Tongue (tissue), 2 donors: Measurements from ENCODE around the gene AP1G1. TPM values are rescaled to one million over a fixed set of nuclear protein-coding genes. Genes with fewer than 3 reads are reported as not detected.

ENCODE experiments used
- DNase-seq: peaks from one replicate; pipeline ENCODE4 v3.0.0-alpha.2; 2015
- total RNA-seq: library from RNA; depleted of rRNA; stranded (reverse); fragments of >200 nt; gene quantifications from one replicate; pipeline ENCODE4 v1.2.3, GENCODE V29; 2014

Gene AP1G1
- total RNA-seq, 1 donor from 2014 or later = 109 TPM

DNA sequence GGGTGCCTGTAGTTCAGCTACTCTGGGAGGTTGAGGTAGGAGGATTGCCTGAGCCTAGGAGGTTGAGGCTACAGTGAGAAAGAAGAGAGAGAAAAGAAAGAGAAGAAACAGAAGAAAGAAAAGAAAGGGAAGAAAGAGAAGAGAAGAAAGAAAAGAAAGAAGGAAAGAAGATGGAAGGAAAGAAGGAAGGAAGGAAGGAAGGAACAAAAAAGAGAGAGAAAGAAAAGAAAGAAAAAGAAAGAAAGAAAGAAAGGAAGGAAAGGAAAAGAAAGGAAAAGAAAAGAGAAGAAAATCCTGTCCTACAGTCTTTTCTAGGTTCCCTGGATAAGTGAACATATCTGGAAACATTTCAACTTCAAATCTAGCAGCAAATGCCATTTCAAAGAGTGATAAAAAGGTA, 54.5 kb downstream of the AP1G1 start:
- DNase-seq = no peak

DNA sequence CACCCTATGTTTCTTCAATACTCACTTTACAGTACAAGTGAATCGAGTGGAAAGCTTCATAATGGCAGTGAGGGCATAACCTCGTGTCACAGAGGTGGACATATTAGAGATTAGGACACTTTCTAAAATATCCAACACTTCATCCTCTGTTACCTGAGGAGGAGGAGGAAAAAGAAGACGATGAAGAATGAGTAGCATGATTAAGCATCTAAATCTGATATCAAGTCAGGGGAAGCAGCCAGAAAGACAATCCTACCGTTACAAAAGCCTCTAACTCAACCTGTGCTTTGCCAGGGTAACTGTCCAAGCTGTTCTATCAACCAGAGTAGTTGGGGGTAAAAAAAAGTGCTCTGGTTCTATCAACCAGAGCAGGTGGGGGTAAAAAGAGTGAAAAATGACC, 60.4 kb downstream of the AP1G1 start:
- DNase-seq = no peak

DNA sequence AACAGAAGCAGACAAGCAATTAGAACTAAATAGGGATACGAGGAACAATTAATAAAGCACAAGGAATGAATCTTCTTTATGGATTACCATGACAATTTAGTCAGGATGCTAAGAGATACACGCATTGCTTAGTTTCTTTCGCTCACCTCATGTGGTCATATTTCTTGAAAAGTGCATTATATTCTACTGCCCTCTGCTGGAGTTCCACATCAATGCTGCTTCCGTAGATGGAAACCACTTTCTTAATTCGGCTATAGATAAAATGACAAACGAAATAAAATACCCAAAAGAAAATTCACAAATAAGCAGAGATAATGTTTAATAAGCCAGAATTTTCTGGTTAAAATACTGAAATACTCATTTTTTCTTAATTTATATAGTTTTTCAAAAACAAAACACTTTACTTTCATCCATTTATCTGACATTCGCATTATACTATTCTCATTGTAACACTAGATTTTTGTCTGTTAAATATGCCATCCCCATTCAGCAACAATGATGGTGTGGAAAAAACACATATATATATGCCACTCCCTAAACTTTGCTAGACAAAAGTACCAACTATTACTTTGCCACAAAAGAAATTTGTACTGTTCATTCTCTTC, 62.1 kb downstream of the AP1G1 start:
- DNase-seq = peak; percentile 62

GRCh38 chr16:71738855-71739254, 69.8 kb downstream of the AP1G1 start:
- DNase-seq = no peak

DNA sequence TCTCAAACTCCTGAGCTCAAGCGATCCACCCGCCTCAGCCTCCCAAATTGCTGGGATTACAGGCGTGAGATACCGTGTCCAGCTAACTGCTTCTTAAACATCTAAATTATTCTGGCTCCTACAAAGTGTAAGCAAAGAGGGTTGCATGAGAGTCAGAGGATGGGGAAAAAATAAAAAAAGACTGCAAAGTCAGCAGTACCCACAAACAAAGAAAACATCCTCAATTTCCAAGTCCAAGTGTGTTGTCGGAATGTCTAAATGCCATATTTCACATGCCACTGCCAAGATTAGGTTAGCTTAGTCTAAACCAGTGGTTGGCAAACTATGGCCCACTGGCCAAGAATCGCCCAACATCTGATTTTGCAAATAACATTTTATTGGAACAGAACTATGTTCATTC, 71.1 kb downstream of the AP1G1 start:
- no peak for DNase-seq

DNA sequence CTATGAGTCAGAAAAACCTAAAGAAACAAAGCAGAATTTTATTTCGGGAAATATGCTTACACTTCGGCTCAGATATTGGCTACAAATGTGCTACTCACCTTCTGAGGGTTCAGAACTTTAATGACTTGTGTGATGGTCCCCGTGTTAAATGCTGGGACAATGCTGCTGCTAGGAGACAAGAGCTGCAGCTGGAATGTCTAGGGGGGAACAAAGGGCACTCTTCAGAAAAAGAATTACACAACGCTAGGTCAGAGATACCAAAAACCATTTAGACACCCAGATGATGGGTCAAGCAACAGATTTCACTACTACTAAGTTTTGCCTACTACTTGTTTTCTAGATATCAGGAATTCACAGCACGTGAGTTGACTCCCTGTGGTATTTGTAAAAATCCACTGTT, 74.1 kb downstream of the AP1G1 start:
- no peak for DNase-seq

GRCh38 chr16:71732587-71732986, 76.0 kb downstream of the AP1G1 start:
- no peak for DNase-seq

DNA sequence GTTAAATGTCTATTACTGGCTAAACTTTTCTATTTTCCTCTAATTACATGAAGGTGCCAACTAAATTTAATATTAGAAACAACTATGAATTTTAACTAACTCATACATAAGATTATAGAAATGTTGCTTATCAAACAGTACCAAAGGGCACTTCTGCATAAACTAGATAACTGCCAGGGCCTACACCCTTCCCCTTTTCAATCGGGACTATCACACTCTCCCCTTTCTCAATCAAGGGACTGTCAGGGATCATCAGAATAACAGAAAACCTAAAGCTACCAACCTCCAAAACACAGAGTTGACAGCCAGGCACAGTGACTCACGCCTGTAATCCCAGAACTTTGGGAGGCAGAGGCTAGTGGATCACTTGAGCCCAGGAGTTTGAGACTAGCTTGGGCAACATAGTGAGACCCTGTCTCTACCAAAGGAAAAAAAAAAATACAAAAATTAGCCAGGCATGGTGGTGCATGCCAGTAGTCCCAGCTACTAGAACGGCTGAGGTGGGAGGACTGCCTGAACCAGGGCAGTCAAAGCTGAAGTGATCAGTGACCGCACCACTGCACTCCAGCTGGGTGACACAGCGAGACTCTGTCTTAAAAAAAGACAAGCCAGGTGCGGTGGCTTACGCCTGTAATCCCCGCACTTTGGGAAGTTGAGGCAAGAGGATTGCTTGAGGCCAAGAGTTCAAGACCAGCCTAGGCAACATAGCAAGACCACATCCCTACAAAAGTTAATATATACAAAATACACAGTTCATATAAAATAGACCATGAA, 80.9 kb downstream of the AP1G1 start:
- DNase-seq = no peak

DNA sequence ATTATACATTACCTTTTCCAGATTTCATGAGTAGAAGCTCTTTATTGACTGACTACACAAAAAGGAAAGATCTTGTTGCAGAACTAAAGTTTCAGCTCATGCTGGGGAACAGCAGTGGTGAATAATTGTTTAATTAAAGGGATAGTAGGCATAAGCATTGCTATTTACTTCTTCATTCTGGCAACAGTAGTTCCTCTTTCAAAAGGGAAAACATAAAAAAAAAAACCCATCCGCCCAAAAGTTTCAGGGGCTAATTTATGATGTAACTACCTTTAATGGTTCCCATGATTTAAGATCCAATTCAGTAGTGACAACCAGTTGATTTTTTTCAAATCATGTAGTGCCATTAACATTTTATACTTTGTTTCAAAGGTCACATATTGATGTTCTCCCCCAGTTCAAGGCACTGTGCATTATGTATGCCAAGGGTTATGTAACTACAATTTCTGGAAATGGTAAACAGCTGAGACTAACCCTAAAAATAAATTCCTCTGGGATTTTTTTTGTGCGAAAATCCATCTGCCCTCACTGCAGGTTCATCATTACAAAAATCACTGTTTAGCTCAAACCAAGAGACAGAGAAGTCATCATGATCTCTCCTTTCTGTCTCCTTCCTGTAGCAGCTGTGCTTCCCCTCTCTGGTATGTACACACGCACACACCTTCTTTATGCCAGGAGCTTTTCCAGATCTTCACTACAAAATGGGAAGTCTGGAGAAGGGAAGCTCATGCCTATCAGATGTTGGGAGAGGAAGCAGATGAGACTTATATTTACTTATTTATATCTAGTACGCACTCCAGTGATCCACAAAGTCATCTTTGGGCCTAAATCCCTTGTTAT, 81.9 kb downstream of the AP1G1 start:
- no peak for DNase-seq

GRCh38 chr16:71724320-71724751, 84.3 kb downstream of the AP1G1 start, which contains the start of gene PHLPP2:
PHLPP2 (minus strand) TSS chr16:71724701; CDS start chr16:71714795, 9,906 bp downstream.
- DNase-seq = no peak

DNA sequence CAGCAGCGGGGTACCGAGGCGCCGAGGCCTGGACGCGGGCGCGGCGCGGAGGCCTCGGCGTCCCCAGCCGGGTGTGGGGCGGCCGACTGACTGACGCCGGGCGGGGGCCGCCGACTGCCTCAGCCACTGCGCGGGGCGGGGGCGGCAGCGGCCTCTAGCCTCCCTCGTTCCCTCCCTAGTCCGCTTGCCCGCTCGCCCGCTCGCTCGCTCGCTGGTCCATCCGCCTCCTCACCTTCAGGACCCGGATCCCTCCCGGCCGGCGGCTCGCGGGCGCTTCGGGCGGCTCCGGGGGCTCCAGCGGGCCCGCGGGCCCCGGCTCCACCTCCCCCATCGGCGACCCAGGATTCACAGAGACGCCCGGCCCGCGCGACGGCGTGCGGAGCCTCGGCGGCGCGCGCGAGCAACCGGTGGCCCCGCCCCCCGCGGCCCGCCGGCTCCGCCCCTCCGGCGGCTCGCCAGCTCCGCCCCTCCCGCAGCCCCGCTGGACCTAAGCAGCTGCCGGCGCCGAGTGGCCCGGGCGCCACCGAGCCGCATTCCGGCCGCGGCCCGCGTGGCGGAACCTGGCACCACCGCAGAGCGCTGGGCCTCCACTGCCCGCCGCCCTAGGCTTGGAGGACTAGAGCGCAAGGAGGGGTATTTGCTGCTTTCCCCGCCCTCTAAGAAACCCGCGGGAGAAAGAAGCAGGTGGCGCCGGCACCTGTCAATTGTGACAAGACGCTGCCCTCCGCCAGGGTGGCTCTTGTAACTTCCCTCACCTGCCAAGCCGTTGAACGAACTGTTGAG, 84.9 kb downstream of the AP1G1 start:
- peak; percentile 86 for DNase-seq

GRCh38 chr16:71722801-71723536, 85.7 kb downstream of the AP1G1 start:
- peak; percentile 82 for DNase-seq

DNA sequence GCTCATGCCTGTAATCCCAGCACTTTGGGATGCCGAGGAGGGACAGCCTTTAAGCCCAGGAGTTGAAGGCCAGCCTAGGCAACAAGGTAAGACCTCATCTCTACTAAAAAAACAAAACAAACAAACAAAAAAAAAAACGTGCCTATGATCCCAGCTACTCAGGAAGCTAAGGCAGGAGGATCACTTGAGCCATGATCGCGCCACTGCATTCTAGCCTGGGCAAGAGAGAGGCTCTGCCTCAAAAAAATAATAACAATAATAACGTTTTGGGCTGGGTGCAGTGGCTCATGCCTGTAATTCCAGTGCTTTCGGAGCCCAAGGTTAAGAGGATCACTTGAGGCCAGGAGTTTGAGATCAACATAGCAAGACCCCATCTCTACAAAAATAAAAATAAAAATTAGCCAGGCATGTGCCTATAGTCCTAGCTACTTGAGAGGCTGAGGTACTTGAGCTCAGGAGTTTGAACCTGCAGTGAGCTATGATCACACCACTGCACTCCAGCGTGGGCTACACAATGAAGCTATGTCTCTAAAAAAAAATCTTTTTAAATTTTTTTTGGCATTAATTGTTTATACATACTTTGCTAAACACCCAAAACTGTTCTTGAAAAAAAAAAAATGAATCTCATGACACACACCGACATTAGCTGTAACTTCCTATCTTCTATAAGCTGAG, 87.4 kb downstream of the AP1G1 start:
- DNase-seq = no peak

DNA sequence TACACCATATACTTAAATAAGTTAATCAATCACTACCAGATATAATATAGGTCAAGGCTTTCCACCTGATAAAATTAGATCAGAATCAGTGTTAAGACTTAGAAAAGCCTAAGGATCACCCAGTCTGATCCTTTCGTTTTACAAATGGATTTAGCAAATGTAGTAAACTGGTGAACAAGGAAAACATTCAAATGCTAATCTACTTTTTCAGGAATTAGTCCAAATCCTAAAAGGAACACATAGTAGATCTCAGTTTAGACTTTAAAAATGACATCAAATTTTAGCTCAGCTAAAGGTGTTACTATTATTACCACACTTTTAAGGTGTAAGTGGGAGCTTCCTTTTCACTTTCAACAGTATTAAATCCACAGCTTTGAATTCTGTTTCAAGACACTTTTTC, 96.1 kb downstream of the AP1G1 start:
- no peak for DNase-seq

DNA sequence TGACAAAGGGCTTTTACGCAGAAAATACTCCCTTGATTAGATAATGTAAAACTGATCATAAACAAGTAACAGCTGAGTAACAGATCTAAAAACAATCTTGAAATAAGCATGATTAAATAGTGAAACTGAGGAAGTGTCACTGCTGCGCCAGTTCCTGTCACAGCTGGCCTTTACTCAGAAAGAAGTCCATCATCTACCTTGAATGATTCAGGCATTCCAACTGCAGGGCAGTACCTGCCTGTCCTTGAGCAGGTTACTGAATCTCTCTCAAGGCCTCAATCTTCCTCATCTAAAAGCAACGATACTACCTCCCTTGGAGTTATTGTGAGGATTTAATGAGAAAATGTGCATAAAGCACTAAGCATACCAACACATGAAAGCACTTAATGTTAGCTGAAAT, 96.8 kb downstream of the AP1G1 start:
- no peak for DNase-seq

DNA sequence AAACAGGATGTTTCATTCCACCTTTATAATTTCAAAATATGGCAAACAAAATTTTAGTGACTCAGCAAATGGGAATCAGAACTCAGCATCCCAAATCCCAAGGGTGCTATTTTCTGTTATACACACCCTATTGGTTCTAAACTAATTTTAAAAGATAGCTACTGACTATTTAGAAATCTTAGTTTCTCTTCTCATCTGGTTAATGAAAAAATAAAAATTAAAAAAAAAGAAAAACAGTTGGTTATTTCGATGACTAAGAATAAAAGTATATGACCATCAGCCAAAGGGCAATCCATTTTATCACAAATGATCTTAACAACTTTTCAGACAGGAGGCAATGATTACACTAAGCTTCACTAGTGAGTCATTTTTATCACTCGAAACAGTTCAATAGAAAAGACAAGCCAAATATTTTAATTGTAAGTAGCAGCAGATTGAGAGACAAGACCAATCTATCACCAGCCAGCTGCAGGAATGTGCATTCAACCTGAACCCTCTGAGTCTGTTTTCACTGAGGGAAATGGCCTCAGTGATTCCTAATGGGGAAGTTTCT, 99.3 kb downstream of the AP1G1 start:
- DNase-seq = no peak

DNA sequence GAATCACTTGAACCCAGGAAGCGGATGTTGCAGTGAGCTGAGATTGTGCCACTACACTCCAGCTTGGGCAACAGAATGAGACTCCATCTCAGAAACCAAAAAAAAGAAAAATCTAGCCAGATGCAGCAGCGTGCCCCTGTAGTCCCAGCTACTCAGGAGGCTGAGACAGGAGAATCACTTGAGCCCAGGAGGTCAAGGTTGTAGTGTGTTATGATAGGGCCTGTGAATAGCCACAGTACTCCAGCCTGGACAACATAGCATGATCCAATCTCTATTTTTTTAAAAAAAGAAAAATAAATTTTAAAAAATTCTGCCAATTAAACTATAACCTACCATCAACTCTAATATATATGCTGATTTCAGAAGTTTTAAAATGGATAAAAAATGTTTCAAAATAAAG, 99.9 kb downstream of the AP1G1 start:
- no peak for DNase-seq

DNA sequence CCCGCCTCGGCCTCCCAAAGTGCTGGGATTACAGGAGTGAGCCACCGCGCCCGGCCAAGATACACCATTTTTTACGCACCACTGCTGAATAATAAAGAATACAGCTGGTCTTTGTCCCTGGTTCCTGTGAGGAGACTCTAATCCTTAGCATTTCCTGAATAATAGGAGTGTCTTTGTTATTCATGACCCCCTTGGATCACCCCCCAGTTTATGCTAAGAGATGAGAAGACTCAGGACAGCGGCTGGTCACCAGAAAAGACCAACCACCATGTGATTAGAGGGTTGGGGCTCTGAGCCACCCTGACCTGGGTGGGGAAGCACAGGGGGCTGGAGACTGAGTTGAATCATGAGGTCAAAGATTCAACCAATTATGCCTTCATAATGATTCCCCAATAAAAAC, 101.4 kb downstream of the AP1G1 start:
- DNase-seq = no peak

GRCh38 chr16:71706046-71706445, 102.6 kb downstream of the AP1G1 start:
- DNase-seq = no peak

- DNase-seq = no peak
These were observed 105.3 kb downstream of the AP1G1 start for GRCh38 chr16:71703333-71703732.

GRCh38 chr16:71700831-71701230, 107.8 kb downstream of the AP1G1 start:
- DNase-seq = no peak
